ENCODE measurements around the gene MAPK11. TPM values are rescaled to one million over a fixed set of nuclear protein-coding genes. Genes with fewer than 3 reads are reported as not detected.

Gene MAPK11
- total and polyA plus RNA-seq, 5 donors from 2014 or later: 0.10 to 9.3 (median 0.30) TPM

DNA sequence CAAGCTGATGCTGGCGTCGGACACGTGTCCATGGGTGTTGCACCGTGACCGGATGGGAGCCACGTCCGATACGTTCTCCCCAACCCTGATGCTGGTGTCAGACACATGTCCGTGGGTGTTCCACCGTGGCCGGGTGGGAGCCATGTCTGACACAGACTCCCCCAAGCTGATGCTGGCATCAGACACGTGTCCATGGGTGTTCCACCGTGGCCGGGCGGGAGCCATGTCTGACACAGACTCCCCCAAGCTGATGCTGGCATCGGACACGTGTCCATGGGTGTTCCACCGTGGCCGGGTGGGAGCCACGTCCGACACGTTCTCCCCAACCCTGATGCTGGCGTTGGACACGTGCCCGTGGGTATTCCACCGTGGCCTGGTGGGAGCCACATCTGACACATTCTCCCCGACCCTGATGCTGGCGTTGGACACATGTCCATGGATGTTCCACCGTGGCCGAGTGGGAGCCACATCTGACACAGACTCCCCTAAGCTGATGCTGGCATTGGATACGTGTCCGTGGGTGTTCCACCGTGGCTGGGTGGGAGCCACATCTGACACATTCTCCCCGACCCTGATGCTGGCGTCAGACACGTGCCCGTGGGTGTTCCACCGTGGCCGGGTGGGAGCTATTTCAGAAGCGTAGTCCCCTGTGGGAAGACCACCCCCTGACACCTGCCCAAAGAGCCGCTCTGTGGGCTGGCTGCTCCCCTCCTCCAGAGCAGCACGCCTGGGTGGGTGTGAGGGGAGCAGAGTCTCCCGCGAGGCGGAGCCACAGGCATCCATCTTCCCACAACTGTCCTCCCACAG lies 49.4 kb downstream of the MAPK11 start:
- Mint-ChIP-seq H3K4me3 (peak overlapping the region in 1 of 4 donors; percentile 51), H3K27ac (no peak overlapping the region)

DNA sequence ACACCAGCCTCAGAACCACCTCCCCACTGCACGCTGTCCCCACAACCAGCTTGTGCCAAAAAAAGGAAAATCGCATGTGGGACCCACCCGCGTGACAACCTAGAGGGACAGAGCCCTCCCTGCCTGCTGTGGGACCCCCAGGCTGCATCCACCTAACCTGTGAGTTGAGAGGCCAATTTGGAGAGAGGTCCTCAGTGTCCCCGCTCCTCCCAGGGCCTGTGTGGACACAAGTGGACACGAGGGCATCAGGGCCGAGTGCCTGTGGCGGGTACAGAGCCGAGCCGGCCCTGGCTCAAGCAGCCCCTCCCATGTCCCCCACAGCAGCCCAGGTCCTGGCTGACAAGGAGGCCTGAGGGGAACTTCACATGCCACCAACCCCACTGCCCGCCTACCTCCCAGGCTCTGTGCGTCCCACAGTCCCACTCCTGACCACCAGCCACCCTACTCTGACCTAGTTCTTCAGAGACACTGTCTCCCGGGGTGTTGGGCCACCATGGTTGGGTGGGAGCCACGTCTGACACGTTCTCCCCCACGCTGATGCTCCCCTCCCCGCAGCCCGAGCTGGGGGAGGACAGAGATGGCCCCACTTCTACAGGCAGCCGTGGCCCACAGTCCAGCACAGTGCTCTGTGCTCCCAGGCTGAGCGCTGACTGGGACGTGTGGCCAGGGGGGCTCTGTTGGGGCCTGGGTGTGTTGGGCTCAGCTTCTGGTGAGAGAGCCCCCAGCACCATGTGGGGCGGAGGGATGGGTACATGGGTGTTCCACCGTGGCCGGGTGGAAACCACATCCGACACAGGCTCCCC lies 50.2 kb downstream of the MAPK11 start:
- DNase-seq (no peak), ATAC-seq (ENCODE audit: low read depth in 2 of 2) (no peak)
- no peaks in the 10 kb centered on the region for H3K27me3 ChIP-seq (ENCODE audit: control insufficient read depth, insufficient read depth, low read length)
- peaks cover 65% of the 10 kb centered on the region for H3K36me3 ChIP-seq (ENCODE audit: control insufficient read depth, insufficient read depth, low read length)
- H3K4me1 ChIP-seq (ENCODE audit: control insufficient read depth, insufficient read depth, low read length, poor library complexity, severe bottlenecking): no peaks in the 10 kb centered on the region
- no peaks in the 10 kb centered on the region for H3K27me3 Mint-ChIP-seq
- no peak overlapping the region for H3K27ac ChIP-seq (ENCODE audit: insufficient read depth, low read length, poor library complexity, severe bottlenecking)
- no peak overlapping the region for H3K4me3 ChIP-seq (ENCODE audit: low read depth, low read length)
- H3K9me3 ChIP-seq (ENCODE audit: control insufficient read depth in 2 of 2, low read length in 2 of 2): no peaks in the 10 kb centered on the region
- H3K36me3 Mint-ChIP-seq: peaks cover 16% of the 10 kb centered on the region
- peaks cover 0 to 2% (median 0%) of the 10 kb centered on the region in 4 donors for H3K4me1 Mint-ChIP-seq
- no peak overlapping the region for H3K4me3 Mint-ChIP-seq
- H3K9me3 Mint-ChIP-seq: no peaks in the 10 kb centered on the region
- no peak overlapping the region for H3K27ac Mint-ChIP-seq

More for the DNA sequence above, 49.4 kb downstream of the MAPK11 start:
- no peak overlapping the region for H3K4me3 ChIP-seq (ENCODE audit: low read depth, low read length)
- H3K27ac ChIP-seq (ENCODE audit: insufficient read depth, low read length, poor library complexity, severe bottlenecking): no peak overlapping the region
- Mint-ChIP-seq H3K27me3 (no peaks in the 10 kb centered on the region), H3K9me3 (no peaks in the 10 kb centered on the region), H3K36me3 (peaks cover 12% of the 10 kb centered on the region), H3K4me1 (no peaks in the 10 kb centered on the region)
- no peak for ATAC-seq (ENCODE audit: low read depth in 2 of 2)
- no peaks in the 10 kb centered on the region for H3K4me1 ChIP-seq (ENCODE audit: control insufficient read depth, insufficient read depth, low read length, poor library complexity, severe bottlenecking)
- H3K36me3 ChIP-seq (ENCODE audit: control insufficient read depth, insufficient read depth, low read length): peaks cover 65% of the 10 kb centered on the region
- no peaks in the 10 kb centered on the region for H3K27me3 ChIP-seq (ENCODE audit: control insufficient read depth, insufficient read depth, low read length)
- no peaks in the 10 kb centered on the region for H3K9me3 ChIP-seq (ENCODE audit: control insufficient read depth in 2 of 2, low read length in 2 of 2)
- no peak for DNase-seq

DNA sequence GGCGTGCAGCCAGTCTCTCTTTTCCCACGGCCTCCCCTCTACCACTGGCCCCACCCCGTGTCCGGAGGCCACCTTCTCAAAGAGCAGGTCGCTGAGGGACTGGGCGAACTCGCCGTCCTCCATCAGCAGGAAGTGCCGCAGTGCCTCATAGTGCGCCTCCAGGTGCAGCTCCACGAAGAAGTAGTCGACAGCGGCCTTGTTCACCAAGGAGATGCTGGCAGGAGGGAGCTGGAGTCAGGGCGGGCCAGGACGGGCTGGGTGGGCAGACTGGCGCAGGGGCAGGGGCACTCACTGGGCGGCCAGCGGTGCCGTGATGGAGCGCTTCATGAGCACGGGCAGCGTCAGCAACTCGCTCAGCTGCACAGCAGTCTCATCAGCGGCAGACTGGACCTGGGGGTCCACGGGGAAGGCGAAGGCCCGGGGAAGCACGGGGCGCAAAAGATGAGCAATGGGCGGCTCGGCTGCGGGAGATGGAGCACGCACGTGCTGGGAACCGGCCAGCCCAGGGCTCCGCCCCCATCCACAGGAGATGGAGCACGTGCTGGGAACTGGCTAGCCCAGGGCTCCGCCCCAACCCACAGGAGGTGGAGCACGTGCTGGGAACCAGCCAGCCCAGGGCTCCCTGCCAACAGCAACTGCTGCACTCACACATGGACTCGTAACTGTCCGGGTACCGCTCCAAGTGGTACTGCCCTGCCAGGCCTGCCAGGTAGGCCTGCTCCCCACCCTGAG lies 51.0 kb downstream of the MAPK11 start:
- Mint-ChIP-seq H3K4me3 (no peak overlapping the region), H3K27me3 (no peaks in the 10 kb centered on the region), H3K27ac (no peak overlapping the region), H3K4me1 (peaks cover 0 to 7% (median 2%) of the 10 kb centered on the region in 4 donors), H3K9me3 (no peaks in the 10 kb centered on the region), H3K36me3 (peaks cover 18% of the 10 kb centered on the region)
- Histone ChIP-seq H3K27me3 (ENCODE audit: control insufficient read depth, insufficient read depth, low read length) (no peaks in the 10 kb centered on the region), H3K9me3 (ENCODE audit: control insufficient read depth in 2 of 2, low read length in 2 of 2) (no peaks in the 10 kb centered on the region), H3K4me1 (ENCODE audit: control insufficient read depth, insufficient read depth, low read length, poor library complexity, severe bottlenecking) (no peaks in the 10 kb centered on the region), H3K4me3 (ENCODE audit: low read depth, low read length) (no peak overlapping the region), H3K36me3 (ENCODE audit: control insufficient read depth, insufficient read depth, low read length) (peaks cover 64% of the 10 kb centered on the region), H3K27ac (ENCODE audit: insufficient read depth, low read length, poor library complexity, severe bottlenecking) (no peak overlapping the region)
- ATAC-seq (ENCODE audit: low read depth in 2 of 2) (peak in 1 of 2 donors; percentile 25), DNase-seq (no peak)

DNA sequence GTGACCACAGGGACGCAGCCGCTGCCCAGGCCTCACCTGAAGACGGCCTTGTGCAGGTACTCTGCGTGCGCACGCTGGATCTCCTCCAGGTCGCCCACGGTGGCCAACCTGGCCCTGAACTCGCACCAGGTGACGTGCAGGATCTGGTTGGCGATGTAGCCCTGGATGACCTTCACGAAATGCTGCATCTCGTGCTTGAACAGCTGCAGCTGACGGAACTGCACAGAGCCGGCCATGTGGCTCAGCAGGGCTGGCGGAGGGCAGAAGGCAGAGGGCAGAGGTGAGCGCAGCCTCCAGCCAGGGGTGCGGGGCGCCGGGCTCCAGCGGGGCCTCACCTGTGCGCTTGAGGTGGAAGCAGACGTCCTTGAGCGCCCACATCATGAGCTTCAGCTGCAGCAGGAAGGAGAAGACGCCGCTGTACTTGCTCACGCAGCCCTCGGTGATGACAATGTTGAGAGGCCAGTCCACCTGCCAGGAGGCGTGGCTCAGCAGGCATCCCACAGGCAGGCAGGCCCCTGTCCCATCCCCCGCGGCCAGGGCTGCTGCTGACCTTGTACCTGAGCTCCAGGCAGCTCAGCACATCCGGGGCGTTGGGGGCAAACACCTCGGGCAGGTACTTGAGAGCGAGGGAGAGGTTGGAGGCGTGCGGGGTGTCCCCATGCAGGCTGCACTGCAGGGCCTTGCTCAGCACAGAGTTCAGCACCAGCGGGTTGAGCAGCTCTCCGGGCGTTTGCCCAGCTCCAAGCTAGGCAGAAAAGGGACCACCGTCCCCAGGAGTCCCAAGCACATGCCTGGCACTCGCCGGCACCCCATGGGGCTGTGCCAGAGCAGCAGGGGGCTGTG lies 51.8 kb downstream of the MAPK11 start:
- ATAC-seq (ENCODE audit: low read depth in 2 of 2): no peak
- Histone ChIP-seq H3K4me1 (ENCODE audit: control insufficient read depth, insufficient read depth, low read length, poor library complexity, severe bottlenecking) (no peaks in the 10 kb centered on the region), H3K27me3 (ENCODE audit: control insufficient read depth, insufficient read depth, low read length) (no peaks in the 10 kb centered on the region), H3K36me3 (ENCODE audit: control insufficient read depth, insufficient read depth, low read length) (peaks cover 59% of the 10 kb centered on the region), H3K27ac (ENCODE audit: insufficient read depth, low read length, poor library complexity, severe bottlenecking) (no peak overlapping the region), H3K9me3 (ENCODE audit: control insufficient read depth in 2 of 2, low read length in 2 of 2) (no peaks in the 10 kb centered on the region), H3K4me3 (ENCODE audit: low read depth, low read length) (no peak overlapping the region)
- no peak overlapping the region for H3K4me3 Mint-ChIP-seq
- H3K4me1 Mint-ChIP-seq: peaks cover 0 to 9% (median 7%) of the 10 kb centered on the region in 4 donors
- H3K9me3 Mint-ChIP-seq: no peaks in the 10 kb centered on the region
- no peak for DNase-seq
- peaks cover 17% of the 10 kb centered on the region for H3K36me3 Mint-ChIP-seq
- H3K27ac Mint-ChIP-seq: no peak overlapping the region
- no peaks in the 10 kb centered on the region for H3K27me3 Mint-ChIP-seq

DNA sequence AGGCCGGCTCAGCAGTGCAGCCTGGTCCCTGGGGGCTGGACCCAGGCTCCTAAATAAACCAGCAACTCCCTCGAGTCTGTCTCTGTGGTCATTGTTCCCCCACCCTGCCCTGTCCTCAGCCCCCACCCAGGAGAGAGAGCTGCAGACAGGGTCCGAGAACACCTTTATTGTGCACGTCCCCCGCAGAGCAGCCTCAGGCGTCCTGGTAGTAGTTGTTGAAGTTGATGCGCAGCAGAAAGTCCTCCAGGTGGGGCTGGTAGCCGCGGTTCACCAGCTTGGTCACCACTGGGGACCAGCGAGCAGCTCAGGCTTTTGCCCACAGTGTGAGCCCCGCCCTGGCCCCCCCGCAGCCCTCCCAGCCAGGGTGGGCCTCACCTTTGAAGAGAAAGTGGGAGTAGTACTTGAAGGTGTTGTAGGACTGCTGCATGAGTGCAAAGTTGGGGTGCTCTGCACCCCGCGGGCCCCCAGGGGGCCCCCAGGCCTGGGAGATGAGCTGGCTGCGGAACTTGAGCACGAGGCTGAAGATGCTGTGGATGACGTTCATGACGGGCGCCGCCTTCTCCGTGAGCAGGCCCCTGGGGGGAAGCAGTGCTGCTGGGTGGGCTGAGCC lies 52.5 kb downstream of the MAPK11 start:
- no peaks in the 10 kb centered on the region for H3K9me3 Mint-ChIP-seq
- ATAC-seq (ENCODE audit: low read depth in 2 of 2): no peak
- Histone ChIP-seq H3K4me1 (ENCODE audit: control insufficient read depth, insufficient read depth, low read length, poor library complexity, severe bottlenecking) (no peaks in the 10 kb centered on the region), H3K36me3 (ENCODE audit: control insufficient read depth, insufficient read depth, low read length) (peaks cover 59% of the 10 kb centered on the region), H3K9me3 (ENCODE audit: control insufficient read depth in 2 of 2, low read length in 2 of 2) (no peaks in the 10 kb centered on the region), H3K27me3 (ENCODE audit: control insufficient read depth, insufficient read depth, low read length) (no peaks in the 10 kb centered on the region), H3K4me3 (ENCODE audit: low read depth, low read length) (no peak overlapping the region), H3K27ac (ENCODE audit: insufficient read depth, low read length, poor library complexity, severe bottlenecking) (no peak overlapping the region)
- H3K27ac Mint-ChIP-seq: no peak overlapping the region
- H3K4me1 Mint-ChIP-seq: peaks cover 4 to 16% (median 9%) of the 10 kb centered on the region in 4 donors
- no peaks in the 10 kb centered on the region for H3K27me3 Mint-ChIP-seq
- no peak overlapping the region for H3K4me3 Mint-ChIP-seq
- H3K36me3 Mint-ChIP-seq: peaks cover 20% of the 10 kb centered on the region
- DNase-seq: no peak

DNA sequence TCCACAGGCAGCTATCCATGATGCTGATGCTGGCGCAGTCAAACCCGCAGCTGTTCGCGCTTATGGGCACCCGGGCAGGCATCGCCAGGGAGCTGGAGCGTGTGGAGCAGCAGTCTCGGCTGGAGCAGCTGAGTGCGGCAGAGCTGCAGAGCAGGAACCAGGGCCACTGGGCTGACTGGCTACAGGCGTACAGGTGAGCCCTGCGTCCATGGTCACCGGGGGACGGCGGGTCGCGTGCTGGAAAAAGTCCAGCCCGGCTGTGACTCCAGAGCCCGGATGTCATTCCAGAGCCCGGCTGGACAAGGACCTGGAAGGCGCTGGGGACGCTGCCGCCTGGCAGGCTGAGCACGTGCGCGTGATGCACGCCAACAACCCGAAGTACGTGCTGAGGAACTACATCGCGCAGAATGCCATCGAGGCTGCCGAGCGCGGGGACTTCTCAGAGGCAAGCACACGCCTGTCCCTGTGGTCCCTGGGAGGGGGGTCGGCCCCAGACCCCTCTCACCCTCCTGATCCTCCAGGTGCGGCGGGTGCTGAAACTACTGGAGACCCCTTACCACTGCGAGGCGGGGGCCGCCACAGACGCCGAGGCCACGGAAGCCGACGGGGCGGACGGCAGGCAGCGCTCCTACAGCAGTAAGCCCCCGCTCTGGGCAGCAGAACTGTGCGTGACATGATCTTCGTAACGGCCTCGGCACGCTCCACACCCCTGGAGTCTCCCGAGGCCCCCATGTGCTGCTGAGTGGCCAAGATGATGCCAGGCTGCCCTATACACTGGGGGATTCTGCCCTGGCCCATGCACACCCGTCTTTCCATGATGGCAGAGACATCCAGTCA lies 53.3 kb downstream of the MAPK11 start:
- Mint-ChIP-seq H3K27me3 (no peaks in the 10 kb centered on the region), H3K36me3 (peaks cover 20% of the 10 kb centered on the region), H3K4me1 (peaks cover 6 to 17% (median 13%) of the 10 kb centered on the region in 4 donors), H3K9me3 (no peaks in the 10 kb centered on the region), H3K27ac (no peak overlapping the region), H3K4me3 (no peak overlapping the region)
- Histone ChIP-seq H3K27me3 (ENCODE audit: control insufficient read depth, insufficient read depth, low read length) (no peaks in the 10 kb centered on the region), H3K9me3 (ENCODE audit: control insufficient read depth in 2 of 2, low read length in 2 of 2) (no peaks in the 10 kb centered on the region), H3K4me1 (ENCODE audit: control insufficient read depth, insufficient read depth, low read length, poor library complexity, severe bottlenecking) (no peaks in the 10 kb centered on the region), H3K27ac (ENCODE audit: insufficient read depth, low read length, poor library complexity, severe bottlenecking) (no peak overlapping the region), H3K36me3 (ENCODE audit: control insufficient read depth, insufficient read depth, low read length) (peaks cover 59% of the 10 kb centered on the region), H3K4me3 (ENCODE audit: low read depth, low read length) (no peak overlapping the region)
- ATAC-seq (ENCODE audit: low read depth in 2 of 2): no peak
- DNase-seq: no peak
